GM12891 (cell line): ENCODE measurements around the gene ASCL2.

ENCODE experiments used
- POLR2A ChIP-seq: IDR thresholded peaks from 2 replicates; pipeline ENCODE4 v1.6.1; 2011; ENCODE audit warnings: low read depth, low read length, control low read depth
- POLR2AphosphoS5 ChIP-seq: IDR thresholded peaks from 2 replicates; pipeline ENCODE4 v1.6.1; 2011; ENCODE audit warnings: low read depth, low read length, control low read depth
- TAF1 ChIP-seq: IDR thresholded peaks from 2 replicates; pipeline ENCODE4 v1.6.1; 2011; ENCODE audit warnings: low read depth, low read length, control low read depth

DNA sequence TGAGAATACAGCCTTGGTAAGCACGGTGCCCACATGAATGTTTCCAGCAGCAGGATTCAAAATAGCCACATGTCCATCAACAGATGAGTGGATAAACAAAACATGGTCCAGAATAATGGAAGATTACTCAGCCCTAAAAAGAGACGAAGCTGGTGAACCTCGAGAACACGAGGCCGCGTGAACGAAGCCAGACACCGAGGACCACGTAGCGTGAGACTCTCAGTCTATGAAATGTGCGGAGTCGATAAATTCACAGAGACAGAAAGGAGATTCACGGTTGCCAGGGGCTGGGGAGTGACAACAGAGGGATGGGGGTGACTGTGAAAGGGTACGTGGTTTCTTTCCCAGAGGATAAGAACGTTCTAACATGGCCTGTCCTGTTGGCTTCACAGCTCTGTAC, 2.9 kb upstream of the ASCL2 start:
- TF ChIP-seq POLR2AphosphoS5: no peak
- no peak for TF ChIP-seq TAF1
- TF ChIP-seq POLR2A: no peak
